ENCODE results near the gene OR5AC2. TPM values are rescaled to one million over a fixed set of nuclear protein-coding genes. Genes with fewer than 3 reads are reported as not detected.

OR5AC2 gene
- polyA plus RNA-seq, 1 donor, result not detected

Other genes starting within 250 kb of the OR5AC2 start
- gene RIOX2, start 114.7 kb upstream of the OR5AC2 start, polyA plus RNA-seq (ENCODE audit: insufficient read length), result 39.6 TPM
- gene GABRR3, start 51.9 kb upstream of the OR5AC2 start, polyA plus RNA-seq (ENCODE audit: insufficient read length), result 0.03 TPM
- gene OR5H1, start 43.5 kb downstream of the OR5AC2 start, polyA plus RNA-seq (ENCODE audit: insufficient read length), result 0.05 TPM
- 0.02 TPM for gene OR5H14, start 60.3 kb downstream of the OR5AC2 start, polyA plus RNA-seq (ENCODE audit: insufficient read length)
- gene OR5H15, start 79.5 kb downstream of the OR5AC2 start, polyA plus RNA-seq (ENCODE audit: insufficient read length), result not detected
- gene OR5H6, start 177.1 kb downstream of the OR5AC2 start, polyA plus RNA-seq (ENCODE audit: insufficient read length), result not detected
- not detected for gene OR5H2, start 195.3 kb downstream of the OR5AC2 start, polyA plus RNA-seq (ENCODE audit: insufficient read length)

All from left kidney (tissue), 1 donor.